H1 (cell line): Measurements from ENCODE around the gene NRXN3. TPM values are rescaled to one million over a fixed set of nuclear protein-coding genes. Genes with fewer than 3 reads are reported as not detected.

ENCODE experiments used
- CEBPB ChIP-seq: IDR thresholded peaks from 2 replicates; pipeline ENCODE4 v1.6.1; 2012; ENCODE audit warnings: low read depth, low read length
- EP300 ChIP-seq, 2 experiments: IDR thresholded peaks; 1 replicate in 1 of 2; 2 replicates in 1 of 2; pipeline ENCODE4 v1.6.1; 2011 to 2012; ENCODE audit warnings: low read depth in 2 of 2, low read length in 2 of 2, mild to moderate bottlenecking in 2 of 2, borderline replicate concordance in 1 of 2, inconsistent platforms in 1 of 2, moderate library complexity in 1 of 2
- HDAC6 ChIP-seq: IDR thresholded peaks from one replicate; pipeline ENCODE4 v1.7.1; 2012; ENCODE audit warnings: low read depth, mild to moderate bottlenecking, inconsistent platforms, low read length, moderate library complexity
- KDM1A ChIP-seq: fragments of 200-600, 300-600 bp; sonication (generic); IDR thresholded peaks from 2 replicates; pipeline ENCODE4 v1.7.1; 2016; ENCODE audit warnings: mild to moderate bottlenecking, low read length, borderline replicate concordance
- polyA plus RNA-seq, 7 experiments: library from polyadenylated mRNA; depleted of rRNA in 3 of 7; stranded (reverse) in 5 of 7; unstranded in 2 of 7; fragments of >200 nt in 5 of 7; fragments of 200-250 nt in 2 of 7; gene quantifications; 1 replicate in 5 of 7; 2 replicates in 1 of 7; 4 replicates in 1 of 7; pipeline versions ENCODE4 v1.2.1 to v1.2.3, GENCODE V29; 2011 to 2013; ENCODE audit warnings: missing spikeins in 2 of 7, mixed read lengths in 2 of 7
- total RNA-seq: library from RNA; stranded (reverse); fragmentation: NEBNext Ultra II Directional; extraction: Animal tissue kit (Norgen Biotek cat#: 25700); gene quantifications from 2 replicates; pipeline ENCODE4 v1.2.1, GENCODE V29; 2021

NRXN3 gene
- total and polyA plus RNA-seq, 2 of the 8 experiments (the other 6 are each of a cell fraction or from before 2014, with no cell fraction given) = 2.6 to 4.1 TPM

- TF ChIP-seq CEBPB (no peak), EP300 (IDR thresholded peaks at IDR 0.05; ENCODE audit: borderline replicate concordance in 1 of 2, low read depth in 2 of 2, low read length in 2 of 2) (no peak), KDM1A (no peak), HDAC6 (no peak)
Observed at GRCh38 chr14:78690836-78691235, 520.7 kb downstream of the NRXN3 start (continued).
